IMR-90 (cell line): ENCODE results near the gene CEP55. TPM values are rescaled to one million over a fixed set of nuclear protein-coding genes. Genes with fewer than 3 reads are reported as not detected.
"Not testable (repeated sequence)": the region's sequence is repeated elsewhere in the genome, so short reads cannot be mapped to it uniquely, and the experiment has no call there.

Source experiments
- ATAC-seq: fragments of 200-7000 bp; cut with Tn5 transposase; 2 replicates; pipeline ENCODE4 v1.9.1; 2020; ENCODE audit warnings: low read depth, mild to moderate bottlenecking, moderate library complexity
- BruUV-seq: library from RNA; stranded (reverse); fragments of 400-500 nt; replicated peaks from 2 replicates; lab custom pipeline; 2021; lab: Mats Ljungman, UMichigan
- CTCF ChIA-PET: fragments of 300-600 bp; formaldehyde crosslinking; extraction: SDS; loops from one replicate; lab custom pipeline; 2021; ENCODE audit warnings: antibody characterized with exemption; lab: Yijun Ruan, JAX
- POLR2A ChIA-PET: fragments of 300-600 bp; sonication (Branson Sonifier 250); formaldehyde crosslinking; loops from one replicate; lab custom pipeline; 2022; ENCODE audit warnings: antibody characterized with exemption; ENCODE audit not compliant: unreplicated experiment; lab: Charles Lee
- DNase-seq: peaks from one replicate; pipeline ENCODE4 v3.0.0; 2013
- H2AFZ ChIP-seq: replicated peaks from 2 replicates; pipeline ENCODE3; 2013; ENCODE audit warnings: low read length, mild to moderate bottlenecking; ENCODE audit not compliant: poor library complexity
- H2AK5ac ChIP-seq: 2 replicates; pipeline ENCODE4 v1.6.1; 2013; ENCODE audit warnings: low read depth, low read length, inconsistent platforms
- H2AK9ac ChIP-seq: replicated peaks from 2 replicates; pipeline ENCODE3; 2013; ENCODE audit warnings: mild to moderate bottlenecking, low read depth, low read length, moderate library complexity; ENCODE audit not compliant: poor library complexity
- H2BK120ac ChIP-seq: 2 replicates; pipeline ENCODE4 v1.6.1; 2013; ENCODE audit warnings: low read depth, low read length, inconsistent platforms
- H2BK15ac ChIP-seq: 3 replicates; pipeline ENCODE4 v1.6.1; 2013; ENCODE audit warnings: low read depth, low read length, inconsistent platforms
- H2BK20ac ChIP-seq: 2 replicates; pipeline ENCODE4 v1.6.1; 2013; ENCODE audit warnings: low read depth, mild to moderate bottlenecking, inconsistent platforms, low read length, moderate library complexity
- H2BK5ac ChIP-seq: 2 replicates; pipeline ENCODE4 v1.6.1; 2013; ENCODE audit warnings: mild to moderate bottlenecking, low read depth, low read length, inconsistent platforms; ENCODE audit not compliant: poor library complexity, severe bottlenecking
- H3K14ac ChIP-seq: replicated peaks from 2 replicates; pipeline ENCODE4 v1.6.1; 2013; ENCODE audit warnings: low read depth, low read length, inconsistent platforms
- H3K18ac ChIP-seq: 2 replicates; pipeline ENCODE4 v1.6.1; 2013; ENCODE audit warnings: low read depth, low read length, control low read depth
- H3K23ac ChIP-seq: 2 replicates; pipeline ENCODE4 v1.6.1; 2013; ENCODE audit warnings: low read depth, low read length, inconsistent platforms
- H3K27ac ChIP-seq: 2 replicates; pipeline ENCODE4 v1.5.1; 2013; ENCODE audit warnings: mild to moderate bottlenecking, control low read depth, low read length; ENCODE audit not compliant: insufficient read depth
- H3K27me3 ChIP-seq: 2 replicates; pipeline ENCODE4 v1.6.1; 2013; ENCODE audit warnings: low read length; ENCODE audit not compliant: control insufficient read depth, insufficient read depth
- H3K36me3 ChIP-seq: 2 replicates; pipeline ENCODE4 v1.6.1; 2013; ENCODE audit warnings: low read length, mixed read lengths; ENCODE audit not compliant: control insufficient read depth, insufficient read depth
- H3K4ac ChIP-seq: 2 replicates; pipeline ENCODE4 v1.6.1; 2013; ENCODE audit warnings: low read depth, low read length, inconsistent platforms
- H3K4me1 ChIP-seq: 2 replicates; pipeline ENCODE4 v1.6.1; 2013; ENCODE audit warnings: low read length, mixed read lengths; ENCODE audit not compliant: control insufficient read depth, insufficient read depth
- H3K4me2 ChIP-seq: 2 replicates; pipeline ENCODE4 v1.6.1; 2013; ENCODE audit warnings: low read depth, mild to moderate bottlenecking, control low read depth, low read length, moderate library complexity
- H3K4me3 ChIP-seq: 2 replicates; pipeline ENCODE4 v1.5.1; 2013; ENCODE audit warnings: low read depth, mild to moderate bottlenecking, control low read depth, low read length, moderate library complexity; ENCODE audit not compliant: insufficient read depth
- H3K56ac ChIP-seq: 2 replicates; pipeline ENCODE4 v1.6.1; 2013; ENCODE audit warnings: low read length, inconsistent platforms; ENCODE audit not compliant: insufficient read depth; ENCODE audit errors: extremely low read depth
- H3K79me1 ChIP-seq, 2 experiments: 2 replicates each; pipeline ENCODE4 v1.6.1; 2013; ENCODE audit warnings: low read length in 2 of 2, inconsistent platforms in 1 of 2, low read depth in 1 of 2
- H3K9ac ChIP-seq: 2 replicates; pipeline ENCODE4 v1.6.1; 2013; ENCODE audit warnings: low read depth, low read length, control low read depth
- H3K9me1 ChIP-seq: 2 replicates; pipeline ENCODE4 v1.6.1; 2013; ENCODE audit warnings: low read length, inconsistent platforms; ENCODE audit not compliant: insufficient read depth
- H3K9me3 ChIP-seq: 2 replicates; pipeline ENCODE4 v1.6.1; 2013; ENCODE audit warnings: low read length; ENCODE audit not compliant: control insufficient read depth, insufficient read depth
- H4K20me1 ChIP-seq: 2 replicates; pipeline ENCODE4 v1.6.1; 2013; ENCODE audit warnings: low read length, inconsistent platforms; ENCODE audit not compliant: insufficient read depth
- H4K5ac ChIP-seq: 2 replicates; pipeline ENCODE4 v1.6.1; 2013; ENCODE audit warnings: mild to moderate bottlenecking, low read depth, low read length, control low read depth
- H4K8ac ChIP-seq, 2 experiments: 2 replicates each; pipeline ENCODE4 v1.6.1; 2013; ENCODE audit warnings: low read depth in 2 of 2, low read length in 2 of 2, control low read depth in 1 of 2, inconsistent platforms in 1 of 2
- H4K91ac ChIP-seq: 2 replicates; pipeline ENCODE4 v1.6.1; 2013; ENCODE audit warnings: low read depth, low read length, inconsistent platforms; ENCODE audit not compliant: insufficient read depth
- WGBS, 2 experiments: methylation state at CpG; one replicate each; pipeline versions ENCODE4 v1.1.5 to v1.1.7; 2013; ENCODE audit warnings: missing lambda C conversion rate in 2 of 2; ENCODE audit not compliant: insufficient read length in 1 of 2; ENCODE audit errors: extremely low coverage in 2 of 2; 5-methylcytosine and 5-hydroxymethylcytosine counted together
- dilution Hi-C: fragments of 300-500 bp; cut with HindIII; formaldehyde crosslinking; loops from one replicate; pipeline ENCODE4 v1.14.3; 2018; ENCODE audit warnings: low sequenced_read_pairs; ENCODE audit not compliant: unreplicated experiment
- in situ Hi-C: fragments of 300-500 bp; cut with MboI; formaldehyde crosslinking; loops from 3 replicates; pipeline ENCODE4 v1.14.3; 2019; ENCODE audit warnings: low sequenced_read_pairs, inconsistent platforms, mixed read lengths
- intact Hi-C: fragments of 100-400 bp; cut with micrococcal nuclease; formaldehyde crosslinking; loops from 2 replicates; pipeline ENCODE4 v1.10.0; 2022
- polyA plus RNA-seq, 3 experiments: library from polyadenylated mRNA; depleted of rRNA; stranded (reverse); fragments of >200 nt; gene quantifications; 2 replicates each; pipeline ENCODE4 v1.2.3, GENCODE V29; 2012; ENCODE audit warnings: low replicate concordance in 1 of 3
- total RNA-seq: library from RNA; depleted of rRNA; stranded (reverse); fragments of >200 nt; gene quantifications from 2 replicates; pipeline ENCODE4 v1.2.3, GENCODE V29; 2012

The CEP55 gene
- total and polyA plus RNA-seq, 2 of the 4 experiments (the other 2 are of a cell fraction), result 15.7 to 23.5 TPM

DNA sequence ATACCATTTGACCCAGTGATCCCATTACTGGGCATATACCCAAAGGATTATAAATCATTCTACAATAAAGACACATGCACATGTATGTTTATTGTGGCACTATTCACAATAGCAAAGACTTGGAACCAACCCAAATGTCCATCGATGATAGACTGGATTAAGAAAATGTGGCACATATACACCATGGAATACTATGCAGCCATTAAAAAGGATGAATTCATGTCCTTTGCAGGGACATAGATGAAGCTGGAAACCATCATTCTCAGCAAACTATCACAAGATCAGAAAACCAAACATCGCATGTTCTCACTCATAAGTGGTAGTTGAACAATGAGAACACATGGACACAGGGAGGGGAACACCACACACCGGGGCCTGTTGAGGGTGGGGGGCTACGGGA, 44.5 kb downstream of the CEP55 start:
- H4K5ac ChIP-seq, H2BK15ac ChIP-seq, CTCF ChIA-PET, H2AFZ ChIP-seq, dilution Hi-C loops, H4K8ac ChIP-seq, BruUV-seq, H3K79me1 ChIP-seq, H3K4me1 ChIP-seq, H2AK9ac ChIP-seq, H3K14ac ChIP-seq, ATAC-seq, H3K56ac ChIP-seq, H3K18ac ChIP-seq, H3K4ac ChIP-seq, H4K91ac ChIP-seq, H3K9me3 ChIP-seq, intact Hi-C loops, H3K36me3 ChIP-seq, H3K9ac ChIP-seq, DNase-seq, H3K4me2 ChIP-seq, H2AK5ac ChIP-seq, in situ Hi-C loops, H3K4me3 ChIP-seq, H2BK5ac ChIP-seq, H2BK20ac ChIP-seq, H3K9me1 ChIP-seq, H3K23ac ChIP-seq, H3K27ac ChIP-seq, H4K20me1 ChIP-seq, H2BK120ac ChIP-seq, H3K27me3 ChIP-seq, POLR2A ChIA-PET: not testable (repeated sequence)
- no CpG with 5 or more reads among the region's 4 CpGs for WGBS, 2 experiments
